NOMO-1 treated with dmso at 0.1 percent for 144 hours (cell line): ENCODE measurements around the gene EFNA1.
"Not testable (repeated sequence)": the region's sequence is repeated elsewhere in the genome, so short reads cannot be mapped to it uniquely, and the experiment has no call there.

Source experiments
- DNase-seq: peaks from one replicate; lab custom pipeline; 2025; ENCODE audit not compliant: unreplicated experiment; lab: John Stamatoyannopoulos, UW

Gene EFNA1

GRCh38 chr1:155145491-155145890 lies 17.8 kb downstream of the EFNA1 start:
- no peak for DNase-seq

GRCh38 chr1:155155996-155156643 lies 28.4 kb downstream of the EFNA1 start:
- not testable (repeated sequence) for DNase-seq

- no peak for DNase-seq
Observed at GRCh38 chr1:155158991-155159390, 31.3 kb downstream of the EFNA1 start.

GRCh38 chr1:155160128-155160527 lies 32.5 kb downstream of the EFNA1 start:
- DNase-seq: no peak

DNA sequence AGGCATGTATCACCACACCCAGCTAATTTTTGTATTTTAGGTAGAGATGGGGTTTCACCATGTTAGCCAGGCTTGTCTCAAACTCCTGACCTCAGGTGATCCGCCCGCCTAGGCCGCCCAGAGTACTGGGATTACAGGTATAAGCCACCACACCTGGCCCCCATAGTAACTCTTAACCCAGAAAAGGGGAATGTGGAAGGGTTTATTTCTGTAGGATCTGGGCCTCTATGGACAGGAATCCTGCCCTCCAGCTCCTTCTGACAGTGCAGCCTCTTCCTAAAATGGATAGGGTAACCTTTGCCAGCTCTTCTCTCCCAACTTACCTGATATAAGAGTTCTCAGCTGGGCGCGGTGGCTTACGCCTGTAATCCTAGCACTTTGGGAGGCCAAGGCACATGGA lies 35.0 kb downstream of the EFNA1 start:
- not testable (repeated sequence) for DNase-seq

- not testable (repeated sequence) for DNase-seq
Observed at GRCh38 chr1:155163785-155164184, 36.1 kb downstream of the EFNA1 start.

DNA sequence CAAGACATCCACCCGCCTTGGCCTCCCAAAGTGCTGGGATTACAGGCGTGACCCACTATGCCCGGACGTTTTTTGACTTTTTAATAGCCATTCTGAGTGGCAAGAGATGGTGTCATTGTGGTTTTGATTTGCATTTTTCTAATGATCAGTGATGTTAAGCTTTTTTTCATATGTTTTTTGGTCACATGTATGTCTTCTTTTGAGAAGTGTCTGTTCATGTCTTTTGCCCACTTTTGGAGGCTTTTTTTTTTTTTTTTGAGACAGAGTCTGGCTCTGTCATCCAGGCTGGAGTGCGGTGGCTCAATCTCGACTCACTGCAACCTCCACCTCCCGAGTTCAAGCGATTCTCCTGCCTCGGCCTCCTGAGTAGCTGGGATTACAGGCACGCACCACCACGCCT lies 36.9 kb downstream of the EFNA1 start:
- not testable (repeated sequence) for DNase-seq

DNA sequence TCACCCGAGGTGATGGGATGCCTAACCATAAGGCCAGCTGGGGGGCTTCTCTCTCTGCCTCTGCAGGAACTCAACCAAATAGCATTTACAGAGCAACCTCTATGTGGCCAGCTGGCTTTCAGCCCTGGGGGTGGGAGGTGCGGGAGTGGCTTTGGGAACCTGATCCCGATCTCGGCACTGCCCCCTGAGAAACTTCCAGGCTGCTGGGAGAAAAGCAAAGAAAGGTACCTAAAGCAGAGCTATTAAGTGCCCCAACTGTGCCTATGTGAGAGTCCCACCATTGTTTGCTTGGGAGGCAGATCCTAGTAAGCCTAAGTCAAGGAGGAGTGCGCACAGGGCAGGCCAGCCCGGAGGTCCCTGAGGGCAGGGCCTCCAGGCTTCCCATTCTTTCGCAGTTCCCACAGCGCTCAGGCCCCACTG lies 38.4 kb downstream of the EFNA1 start:
- no peak for DNase-seq

GRCh38 chr1:155166471-155167165 lies 38.9 kb downstream of the EFNA1 start:
- no peak for DNase-seq

DNA sequence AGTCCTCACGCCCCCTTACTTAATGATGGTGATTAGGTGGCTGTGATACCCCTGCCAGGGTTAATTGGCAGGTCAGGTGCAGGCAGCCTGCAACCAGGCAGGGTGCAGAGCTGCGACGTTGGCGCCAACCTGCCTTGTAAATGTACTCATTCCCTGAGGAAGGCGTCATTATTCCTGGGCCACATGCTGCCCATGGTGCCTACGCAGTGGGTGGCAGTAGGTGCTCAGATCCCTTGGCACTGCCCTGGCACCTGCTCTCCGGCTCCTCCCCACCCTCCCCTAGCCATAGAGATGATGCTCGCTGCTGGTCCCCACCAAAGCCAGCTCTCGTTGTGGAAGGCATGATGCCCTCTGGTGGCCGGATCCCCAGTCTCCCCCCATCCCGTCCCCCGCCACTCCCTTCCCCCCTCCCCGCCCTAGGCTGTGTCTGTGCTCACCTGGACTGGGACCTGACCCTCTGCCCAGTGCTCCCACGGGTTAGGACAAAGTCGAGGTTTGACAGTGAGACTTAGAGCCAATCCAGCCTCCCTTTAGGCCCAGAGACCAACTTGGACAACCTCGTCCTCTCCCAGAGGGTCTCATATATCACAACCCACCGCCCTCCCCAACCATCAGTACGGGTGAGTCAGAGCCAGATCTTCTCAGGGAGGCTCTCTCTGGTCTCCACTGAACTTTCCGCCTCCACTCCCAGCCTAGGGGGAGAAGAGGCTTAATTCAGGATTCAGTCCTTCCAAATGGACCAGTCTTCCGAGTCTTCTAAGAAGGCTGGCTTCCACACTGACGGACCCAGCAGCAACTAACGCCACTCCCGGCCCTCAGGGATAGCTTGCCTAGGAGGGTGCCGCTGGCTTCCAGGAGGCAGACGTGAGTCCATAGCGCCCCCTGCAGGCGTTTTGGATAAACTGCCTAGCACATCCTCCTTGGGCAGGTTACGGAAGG lies 39.8 kb downstream of the EFNA1 start:
- DNase-seq: peak; percentile 80

DNA sequence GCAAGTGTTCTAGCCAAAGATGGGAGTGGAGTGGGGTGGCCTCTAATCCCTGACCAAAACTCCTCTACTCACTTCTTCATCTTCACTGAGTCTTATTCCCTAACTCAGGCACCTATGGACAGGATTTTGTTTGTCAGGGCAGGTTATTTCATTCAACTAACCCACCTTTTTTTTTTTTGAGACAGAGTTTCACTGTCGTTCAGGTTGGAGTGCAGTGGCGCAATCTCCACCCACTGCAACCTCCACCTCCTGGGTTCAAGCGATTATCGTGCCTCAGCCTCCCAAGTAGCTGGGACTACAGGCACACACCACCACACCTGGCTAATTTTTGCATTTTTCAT lies 40.4 kb downstream of the EFNA1 start:
- not testable (repeated sequence) for DNase-seq

DNA sequence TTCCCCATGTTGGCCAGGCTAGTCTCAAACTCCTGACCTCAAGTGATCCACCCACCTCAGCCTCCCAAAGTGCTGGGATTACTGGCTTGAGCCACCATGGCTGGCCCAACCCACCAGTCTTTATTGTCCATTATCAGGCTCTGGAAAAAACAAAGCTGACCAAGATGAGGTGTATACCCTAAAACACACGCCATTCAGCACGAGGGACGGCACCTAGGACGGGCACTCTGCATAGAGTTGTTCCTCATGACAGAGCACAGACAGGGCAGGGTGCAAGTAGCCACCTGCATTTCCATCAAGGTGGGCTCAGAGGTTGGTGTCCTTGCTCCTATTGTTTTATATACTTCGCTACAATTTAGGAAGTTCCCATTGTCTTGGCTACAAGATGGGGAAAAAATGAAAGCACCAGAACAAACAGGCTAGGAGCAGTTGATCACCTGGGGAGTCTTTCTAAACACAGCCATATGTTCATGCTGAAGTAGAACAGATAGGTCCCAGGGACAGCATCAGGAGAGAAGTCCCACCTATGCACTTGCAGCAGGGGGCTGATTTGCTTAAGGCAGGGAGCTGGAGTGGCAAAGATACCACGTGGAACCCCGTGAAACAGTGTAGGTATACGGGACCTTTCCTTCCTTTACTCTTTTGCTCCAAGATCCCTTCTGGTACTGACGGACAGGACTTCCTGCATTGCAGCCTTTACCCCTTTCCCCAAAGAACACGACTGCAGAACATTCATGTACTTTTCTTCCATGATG lies 41.0 kb downstream of the EFNA1 start:
- no peak for DNase-seq

DNA sequence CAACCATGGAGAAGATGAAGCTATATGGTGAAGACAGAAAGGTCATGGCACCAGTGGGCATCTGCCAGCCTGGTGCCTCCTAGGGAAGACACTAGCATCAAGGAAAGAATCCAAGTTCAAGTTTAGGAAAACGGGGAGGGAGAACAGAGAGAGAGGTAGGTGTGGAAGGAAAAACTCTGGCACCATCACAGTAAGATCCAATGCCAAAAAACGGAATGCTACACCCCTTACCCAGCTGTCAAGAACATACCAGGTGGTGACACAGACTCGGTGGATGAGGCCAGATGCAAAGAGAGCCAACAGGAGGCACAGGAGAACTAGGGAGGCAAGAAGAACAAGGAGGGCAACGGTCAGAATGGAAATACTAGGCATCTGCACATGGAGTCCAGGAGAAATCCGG lies 41.9 kb downstream of the EFNA1 start:
- DNase-seq: no peak

DNA sequence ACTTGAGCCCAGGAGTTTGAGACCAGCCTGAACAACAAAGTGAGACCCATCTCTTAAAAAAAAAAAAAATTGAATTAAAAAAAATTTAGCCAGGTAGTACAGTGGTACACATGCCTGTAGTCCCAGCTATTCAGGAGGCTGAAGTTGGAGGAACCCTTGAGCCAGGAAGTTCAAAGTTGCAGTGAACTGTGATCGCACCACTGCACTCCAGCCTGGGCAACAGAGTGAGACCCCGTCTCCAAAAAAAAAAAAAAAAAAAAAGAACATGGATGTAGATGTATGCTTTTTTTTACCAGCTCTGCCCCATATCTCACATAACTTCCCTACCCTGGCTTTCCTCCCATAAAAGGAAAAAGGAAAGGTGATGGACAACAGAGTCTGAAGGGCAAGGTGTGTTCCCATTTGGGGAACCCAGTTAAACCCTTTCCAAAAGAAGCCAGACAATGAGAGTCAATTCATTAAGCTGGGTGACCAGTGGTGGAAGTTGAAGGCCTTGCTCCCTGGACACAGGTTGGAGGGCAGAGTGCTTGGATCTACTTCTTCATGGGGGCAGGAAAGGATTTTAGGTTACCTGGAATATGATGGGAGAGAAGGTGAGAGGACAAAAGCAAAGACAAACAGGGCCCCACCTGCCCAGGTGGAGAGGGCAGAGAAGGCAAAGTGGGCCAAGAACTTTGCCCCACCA lies 42.6 kb downstream of the EFNA1 start:
- DNase-seq: no peak

- no peak for DNase-seq
Observed at GRCh38 chr1:155170806-155171205, 43.1 kb downstream of the EFNA1 start.

DNA sequence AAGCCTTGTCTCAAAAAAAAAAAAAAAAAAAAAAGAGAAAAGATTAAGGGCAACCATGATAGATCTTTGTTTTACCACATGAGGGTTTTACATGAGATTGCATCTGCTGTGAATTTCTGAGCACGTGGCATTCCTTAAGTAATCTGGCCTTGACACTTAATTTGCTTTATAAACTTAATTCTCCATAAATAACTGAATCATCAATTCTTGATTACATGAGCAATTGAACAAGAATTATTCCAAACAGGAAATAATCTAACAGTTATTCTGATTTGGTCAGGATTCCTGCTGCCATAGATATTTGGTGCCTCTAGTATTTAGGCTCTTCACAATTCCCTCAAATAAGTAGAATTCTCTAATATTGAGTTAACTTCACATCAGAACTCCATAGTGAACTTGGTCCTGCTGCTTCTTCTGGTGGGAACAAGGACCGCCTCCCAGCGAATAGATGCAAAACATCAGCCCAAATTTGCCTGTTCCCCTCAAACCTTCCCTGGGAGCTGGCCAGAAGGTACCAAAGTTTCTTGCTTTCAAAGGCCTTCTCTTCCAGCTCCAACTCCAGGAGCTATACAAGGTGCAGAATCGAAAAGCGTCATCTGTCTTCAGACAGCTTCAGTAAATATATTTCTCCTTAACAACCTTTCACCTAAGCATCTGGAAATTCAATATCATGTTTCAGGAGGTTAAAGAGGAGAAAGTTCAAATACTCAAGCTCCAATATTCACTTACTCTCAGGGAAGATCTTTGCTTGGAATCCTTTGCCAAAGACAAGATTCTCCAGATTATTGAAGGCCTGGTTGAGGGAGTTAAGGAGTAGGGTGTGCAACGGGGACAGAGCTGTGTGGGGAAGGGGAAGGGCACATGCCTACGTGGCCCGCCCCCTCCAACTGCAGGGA lies 44.4 kb downstream of the EFNA1 start:
- DNase-seq: no peak

GRCh38 chr1:155172732-155173477 lies 45.2 kb downstream of the EFNA1 start, which contains the start of gene KRTCAP2:
TSS of gene KRTCAP2 (minus strand) at chr1:155173304. CDS start at chr1:155173224, 80 bp downstream.
- DNase-seq: peak; percentile 81

GRCh38 chr1:155173478-155174323 lies 46.0 kb downstream of the EFNA1 start, which contains the start of gene TRIM46:
TSS of gene TRIM46 (plus strand) at chr1:155173849. CDS start at chr1:155173967, 118 bp downstream.
- DNase-seq: no peak
